HepG2 (cell line): ENCODE data around the gene USP7. TPM values are rescaled to one million over a fixed set of nuclear protein-coding genes. Genes with fewer than 3 reads are reported as not detected.

Source experiments
- BCL6 ChIP-seq: IDR thresholded peaks from 2 replicates; pipeline ENCODE4 v1.6.1; 2016; ENCODE audit warnings: missing genetic modification reagents, missing compliant biosample characterization
- CREB1 ChIP-seq, 2 experiments: fragments of 450-650 bp in 1 of 2; IDR thresholded peaks; 2 replicates each; pipeline ENCODE4 v1.6.1; 2016 to 2017; ENCODE audit warnings: control low read depth in 1 of 2, mild to moderate bottlenecking in 1 of 2, missing compliant biosample characterization in 1 of 2, missing genetic modification characterization in 1 of 2
- DNMT1 ChIP-seq: sonication (generic); formaldehyde crosslinking; IDR thresholded peaks from 2 replicates; pipeline ENCODE4 v1.5.1; 2020; ENCODE audit warnings: mild to moderate bottlenecking, missing genetic modification reagents
- GABPA ChIP-seq, 2 experiments: IDR thresholded peaks; 2 replicates each; pipeline ENCODE4 v1.6.1; 2011 to 2016; ENCODE audit warnings: low read depth in 2 of 2, low read length in 1 of 2, missing biosample characterization in 1 of 2, missing genetic modification characterization in 1 of 2
- HNRNPUL1 ChIP-seq: fragments of 200-400 bp; formaldehyde crosslinking; IDR thresholded peaks from 2 replicates; pipeline ENCODE4 v1.6.1; 2017; ENCODE audit warnings: low read depth, mild to moderate bottlenecking, low read length, moderate library complexity
- MEIS2 ChIP-seq: sonication (generic); formaldehyde crosslinking; IDR thresholded peaks from 2 replicates; pipeline ENCODE4 v1.9.0; 2021; ENCODE audit warnings: mild to moderate bottlenecking, missing genetic modification reagents
- NFE2L1 ChIP-seq: sonication (generic); formaldehyde crosslinking; IDR thresholded peaks from 2 replicates; pipeline ENCODE4 v1.4.0; 2020; ENCODE audit warnings: missing genetic modification reagents, mild to moderate bottlenecking, borderline replicate concordance
- NFYB ChIP-seq: sonication (generic); formaldehyde crosslinking; IDR thresholded peaks from 2 replicates; pipeline ENCODE4 v1.4.0; 2020; ENCODE audit warnings: missing genetic modification reagents
- TSC22D2 ChIP-seq: sonication (generic); formaldehyde crosslinking; IDR thresholded peaks from 2 replicates; pipeline ENCODE4 v1.5.1; 2020; ENCODE audit warnings: missing genetic modification reagents, mild to moderate bottlenecking, borderline replicate concordance
- ZNF350 ChIP-seq: sonication (generic); formaldehyde crosslinking; IDR thresholded peaks from 2 replicates; pipeline ENCODE4 v1.4.0; 2020; ENCODE audit warnings: mild to moderate bottlenecking, low read depth, missing genetic modification reagents, borderline replicate concordance
- ZNF75D ChIP-seq: sonication (generic); formaldehyde crosslinking; IDR thresholded peaks from 2 replicates; pipeline ENCODE4 v1.8.1; 2023; ENCODE audit warnings: missing genetic modification reagents, mild to moderate bottlenecking, borderline replicate concordance
- ZNF768 ChIP-seq: sonication (generic); formaldehyde crosslinking; IDR thresholded peaks from 2 replicates; pipeline ENCODE4 v1.4.0; 2020; ENCODE audit warnings: missing genetic modification reagents
- ZSCAN25 ChIP-seq: sonication (generic); formaldehyde crosslinking; IDR thresholded peaks from 2 replicates; pipeline ENCODE4 v1.8.0; 2022; ENCODE audit warnings: mild to moderate bottlenecking, missing genetic modification reagents
- polyA plus RNA-seq, 8 experiments: library from polyadenylated mRNA; depleted of rRNA in 3 of 8; stranded (reverse) in 7 of 8; unstranded in 1 of 8; fragments of >200 nt; fragmentation: Illumina TruSeq in 4 of 8; extraction: Trizol in 4 of 8; gene quantifications; 2 replicates each; pipeline versions ENCODE4 v1.2.1 to v1.2.3, GENCODE V29; 2011 to 2016; ENCODE audit warnings: low read depth in 4 of 8, missing spikeins in 1 of 8, mixed read lengths in 1 of 8; ENCODE audit not compliant: insufficient read depth in 1 of 8
- total RNA-seq, 5 experiments: library from RNA; depleted of rRNA; stranded (reverse); fragments of >200 nt; fragmentation: Illumina TruSeq; extraction: Trizol; gene quantifications; 2 replicates each; pipeline ENCODE4 v1.2.3, GENCODE V29; 2016; ENCODE audit warnings: low read depth in 1 of 5
- TF ChIP-seq, protein P1 (sequence below): sonication (generic); formaldehyde crosslinking; IDR thresholded peaks from 2 replicates; pipeline ENCODE4 v1.4.0; 2020; ENCODE audit warnings: missing genetic modification reagents, mild to moderate bottlenecking, borderline replicate concordance
- TF ChIP-seq, protein P2 (sequence below): sonication (generic); formaldehyde crosslinking; IDR thresholded peaks from 2 replicates; pipeline ENCODE4 v1.4.0; 2020; ENCODE audit warnings: mild to moderate bottlenecking, missing genetic modification reagents
- TF ChIP-seq, protein P3 (sequence below): sonication (generic); formaldehyde crosslinking; IDR thresholded peaks from 2 replicates; pipeline ENCODE4 v1.5.1; 2020; ENCODE audit warnings: mild to moderate bottlenecking, missing genetic modification reagents, moderate library complexity
- TF ChIP-seq, protein P4 (sequence below): sonication (generic); formaldehyde crosslinking; IDR thresholded peaks from 2 replicates; pipeline ENCODE4 v1.5.1; 2020; ENCODE audit warnings: mild to moderate bottlenecking, missing genetic modification reagents, borderline replicate concordance
- TF ChIP-seq, protein P5 (sequence below): sonication (generic); formaldehyde crosslinking; IDR thresholded peaks from 2 replicates; pipeline ENCODE4 v1.5.1; 2020; ENCODE audit warnings: mild to moderate bottlenecking, missing genetic modification reagents, borderline replicate concordance

The USP7 gene
- total and polyA plus RNA-seq, 2 of the 13 experiments (the other 11 are each of a cell fraction or from before 2014, with no cell fraction given): 52.5 to 173 TPM

DNA sequence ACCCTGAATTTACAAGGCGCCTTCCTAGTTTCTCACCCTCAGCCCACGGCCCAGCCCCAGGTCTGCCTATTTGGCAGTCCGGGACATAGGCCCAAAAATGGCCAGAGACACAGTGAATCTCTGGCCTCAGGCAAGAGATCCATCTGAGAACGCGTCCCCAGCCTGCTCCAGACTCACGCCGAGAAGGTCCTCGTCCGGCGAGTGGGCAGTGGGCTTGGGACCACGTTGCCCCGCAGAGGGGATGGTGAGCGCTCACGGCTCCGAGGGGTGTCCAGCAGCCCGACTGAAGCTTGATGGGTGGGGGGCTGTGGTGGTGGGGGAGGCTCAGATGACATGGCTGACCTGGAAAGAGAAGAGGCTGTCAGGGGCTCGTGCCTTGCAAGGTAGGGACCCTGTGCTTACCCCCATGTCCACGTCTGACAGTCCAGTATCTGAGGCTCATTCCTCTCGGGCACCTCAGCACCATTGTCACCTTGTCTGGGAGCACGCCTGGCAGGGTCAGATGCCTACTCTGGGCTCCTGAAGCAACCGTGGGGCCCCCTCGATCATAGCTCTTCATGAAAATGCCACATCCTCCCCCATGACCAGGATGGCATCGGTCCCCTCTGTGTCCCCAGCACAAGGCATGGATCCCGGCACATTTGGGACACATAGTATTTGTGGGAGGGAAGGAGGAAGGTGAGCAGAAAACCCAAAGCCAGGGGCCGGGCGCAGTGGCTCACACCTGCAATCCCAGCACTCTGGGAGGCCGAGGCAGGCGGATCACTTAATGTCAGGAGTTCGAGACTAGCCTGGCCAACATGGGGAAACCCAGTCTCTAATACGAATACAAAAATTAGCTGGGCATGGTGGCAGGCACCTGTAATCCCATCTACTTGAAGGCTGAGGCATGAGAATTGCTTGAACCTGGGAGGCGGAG, 104.5 kb downstream of the USP7 start (continued):
- TF ChIP-seq ZSCAN25 (CRISPR knock-in tag): no peak
- no peak for TF ChIP-seq CREB1 (IDR thresholded peaks at IDR 0.05)
- no peak for TF ChIP-seq CREB1 (CRISPR knock-in tag; IDR thresholded peaks at IDR 0.05)
- no peak for TF ChIP-seq BCL6 (CRISPR knock-in tag)
- TF ChIP-seq NFE2L1 (CRISPR knock-in tag): 0 out of 2 replicates have a peak, but pooled peaks have one; percentile 12
- TF ChIP-seq, protein P1, sequence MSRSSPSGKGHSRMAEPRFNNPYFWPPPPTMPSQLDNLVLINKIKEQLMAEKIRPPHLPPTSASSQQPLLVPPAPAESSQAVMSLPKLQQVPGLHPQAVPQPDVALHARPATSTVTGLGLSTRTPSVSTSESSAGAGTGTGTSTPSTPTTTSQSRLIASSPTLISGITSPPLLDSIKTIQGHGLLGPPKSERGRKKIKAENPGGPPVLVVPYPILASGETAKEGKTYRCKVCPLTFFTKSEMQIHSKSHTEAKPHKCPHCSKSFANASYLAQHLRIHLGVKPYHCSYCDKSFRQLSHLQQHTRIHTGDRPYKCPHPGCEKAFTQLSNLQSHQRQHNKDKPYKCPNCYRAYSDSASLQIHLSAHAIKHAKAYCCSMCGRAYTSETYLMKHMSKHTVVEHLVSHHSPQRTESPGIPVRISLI: no peak
- 0 out of 2 replicates have a peak, but pooled peaks have one; percentile 68 for TF ChIP-seq DNMT1 (CRISPR knock-in tag)
- no peak for TF ChIP-seq HNRNPUL1
- TF ChIP-seq ZNF350 (CRISPR knock-in tag): no peak
- peak; percentile 44; the same call in 1 of the 2 replicates for TF ChIP-seq ZNF768 (CRISPR knock-in tag)
- TF ChIP-seq GABPA (IDR thresholded peaks at IDR 0.05; ENCODE audit: low read depth, low read length): no peak
- no peak for TF ChIP-seq GABPA (CRISPR knock-in tag; IDR thresholded peaks at IDR 0.05; ENCODE audit: low read depth)
- TF ChIP-seq NFYB (CRISPR knock-in tag): no peak
- TF ChIP-seq, protein P2, sequence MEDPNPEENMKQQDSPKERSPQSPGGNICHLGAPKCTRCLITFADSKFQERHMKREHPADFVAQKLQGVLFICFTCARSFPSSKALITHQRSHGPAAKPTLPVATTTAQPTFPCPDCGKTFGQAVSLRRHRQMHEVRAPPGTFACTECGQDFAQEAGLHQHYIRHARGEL (CRISPR knock-in tag): no peak
- TF ChIP-seq, protein P3, sequence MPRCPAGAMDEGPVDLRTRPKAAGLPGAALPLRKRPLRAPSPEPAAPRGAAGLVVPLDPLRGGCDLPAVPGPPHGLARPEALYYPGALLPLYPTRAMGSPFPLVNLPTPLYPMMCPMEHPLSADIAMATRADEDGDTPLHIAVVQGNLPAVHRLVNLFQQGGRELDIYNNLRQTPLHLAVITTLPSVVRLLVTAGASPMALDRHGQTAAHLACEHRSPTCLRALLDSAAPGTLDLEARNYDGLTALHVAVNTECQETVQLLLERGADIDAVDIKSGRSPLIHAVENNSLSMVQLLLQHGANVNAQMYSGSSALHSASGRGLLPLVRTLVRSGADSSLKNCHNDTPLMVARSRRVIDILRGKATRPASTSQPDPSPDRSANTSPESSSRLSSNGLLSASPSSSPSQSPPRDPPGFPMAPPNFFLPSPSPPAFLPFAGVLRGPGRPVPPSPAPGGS (CRISPR knock-in tag): no peak
- TF ChIP-seq TSC22D2 (CRISPR knock-in tag): no peak
- TF ChIP-seq MEIS2 (CRISPR knock-in tag): no peak
- TF ChIP-seq, protein P4, sequence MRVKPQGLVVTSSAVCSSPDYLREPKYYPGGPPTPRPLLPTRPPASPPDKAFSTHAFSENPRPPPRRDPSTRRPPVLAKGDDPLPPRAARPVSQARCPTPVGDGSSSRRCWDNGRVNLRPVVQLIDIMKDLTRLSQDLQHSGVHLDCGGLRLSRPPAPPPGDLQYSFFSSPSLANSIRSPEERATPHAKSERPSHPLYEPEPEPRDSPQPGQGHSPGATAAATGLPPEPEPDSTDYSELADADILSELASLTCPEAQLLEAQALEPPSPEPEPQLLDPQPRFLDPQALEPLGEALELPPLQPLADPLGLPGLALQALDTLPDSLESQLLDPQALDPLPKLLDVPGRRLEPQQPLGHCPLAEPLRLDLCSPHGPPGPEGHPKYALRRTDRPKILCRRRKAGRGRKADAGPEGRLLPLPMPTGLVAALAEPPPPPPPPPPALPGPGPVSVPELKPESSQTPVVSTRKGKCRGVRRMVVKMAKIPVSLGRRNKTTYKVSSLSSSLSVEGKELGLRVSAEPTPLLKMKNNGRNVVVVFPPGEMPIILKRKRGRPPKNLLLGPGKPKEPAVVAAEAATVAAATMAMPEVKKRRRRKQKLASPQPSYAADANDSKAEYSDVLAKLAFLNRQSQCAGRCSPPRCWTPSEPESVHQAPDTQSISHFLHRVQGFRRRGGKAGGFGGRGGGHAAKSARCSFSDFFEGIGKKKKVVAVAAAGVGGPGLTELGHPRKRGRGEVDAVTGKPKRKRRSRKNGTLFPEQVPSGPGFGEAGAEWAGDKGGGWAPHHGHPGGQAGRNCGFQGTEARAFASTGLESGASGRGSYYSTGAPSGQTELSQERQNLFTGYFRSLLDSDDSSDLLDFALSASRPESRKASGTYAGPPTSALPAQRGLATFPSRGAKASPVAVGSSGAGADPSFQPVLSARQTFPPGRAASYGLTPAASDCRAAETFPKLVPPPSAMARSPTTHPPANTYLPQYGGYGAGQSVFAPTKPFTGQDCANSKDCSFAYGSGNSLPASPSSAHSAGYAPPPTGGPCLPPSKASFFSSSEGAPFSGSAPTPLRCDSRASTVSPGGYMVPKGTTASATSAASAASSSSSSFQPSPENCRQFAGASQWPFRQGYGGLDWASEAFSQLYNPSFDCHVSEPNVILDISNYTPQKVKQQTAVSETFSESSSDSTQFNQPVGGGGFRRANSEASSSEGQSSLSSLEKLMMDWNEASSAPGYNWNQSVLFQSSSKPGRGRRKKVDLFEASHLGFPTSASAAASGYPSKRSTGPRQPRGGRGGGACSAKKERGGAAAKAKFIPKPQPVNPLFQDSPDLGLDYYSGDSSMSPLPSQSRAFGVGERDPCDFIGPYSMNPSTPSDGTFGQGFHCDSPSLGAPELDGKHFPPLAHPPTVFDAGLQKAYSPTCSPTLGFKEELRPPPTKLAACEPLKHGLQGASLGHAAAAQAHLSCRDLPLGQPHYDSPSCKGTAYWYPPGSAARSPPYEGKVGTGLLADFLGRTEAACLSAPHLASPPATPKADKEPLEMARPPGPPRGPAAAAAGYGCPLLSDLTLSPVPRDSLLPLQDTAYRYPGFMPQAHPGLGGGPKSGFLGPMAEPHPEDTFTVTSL (CRISPR knock-in tag): no peak
- TF ChIP-seq ZNF75D (CRISPR knock-in tag): no peak
- TF ChIP-seq, protein P5, sequence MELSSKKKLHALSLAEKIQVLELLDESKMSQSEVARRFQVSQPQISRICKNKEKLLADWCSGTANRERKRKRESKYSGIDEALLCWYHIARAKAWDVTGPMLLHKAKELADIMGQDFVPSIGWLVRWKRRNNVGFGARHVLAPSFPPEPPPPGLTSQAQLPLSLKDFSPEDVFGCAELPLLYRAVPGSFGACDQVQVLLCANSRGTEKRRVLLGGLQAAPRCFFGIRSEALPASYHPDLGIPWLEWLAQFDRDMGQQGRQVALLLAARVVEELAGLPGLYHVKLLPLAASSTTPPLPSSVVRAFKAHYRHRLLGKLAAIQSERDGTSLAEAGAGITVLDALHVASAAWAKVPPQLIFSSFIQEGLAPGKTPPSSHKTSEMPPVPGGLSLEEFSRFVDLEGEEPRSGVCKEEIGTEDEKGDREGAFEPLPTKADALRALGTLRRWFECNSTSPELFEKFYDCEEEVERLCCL (CRISPR knock-in tag): no peak; the same call in 1 of the 2 replicates
